ENCODE measurements around the gene NELFE. TPM values are rescaled to one million over a fixed set of nuclear protein-coding genes. Genes with fewer than 3 reads are reported as not detected.
"Not testable (repeated sequence)": the region's sequence is repeated elsewhere in the genome, so short reads cannot be mapped to it uniquely, and the experiment has no call there.

NELFE gene
- total RNA-seq, 1 experiment from 2014 or later = 75.3 TPM

GRCh38 chr6:31978831-31979230, 20.1 kb upstream of the NELFE start:
- no TSS peak for BruUV-seq (replicated peaks)
- TF ChIP-seq CTCF (IDR thresholded peaks at IDR 0.05; ENCODE audit: insufficient read depth in 1 of 2, low read depth in 1 of 2, low read length in 1 of 2, severe bottlenecking in 1 of 2, unreplicated experiment in 1 of 2) = no peak
- no peaks in the 10 kb centered on the region; the same call in 1 of the 2 replicates for H3K36me3 ChIP-seq (ENCODE audit: control insufficient read depth, insufficient read depth, low read length)
- intact Hi-C loops (cut with micrococcal nuclease; ENCODE audit: unreplicated experiment) = no loop called here
- no peak overlapping the region for H3K27ac Mint-ChIP-seq (ENCODE audit: unreplicated experiment)
- H3K9me3 ChIP-seq = no peaks in the 10 kb centered on the region
- H3K4me3 ChIP-seq (ENCODE audit: low read depth, low read length) = no peak overlapping the region
- H3K9me3 Mint-ChIP-seq (ENCODE audit: unreplicated experiment) = no peaks in the 10 kb centered on the region
- ChIA-PET POLR2A (no interaction called here), CTCF (no interaction called here)
- no peaks in the 10 kb centered on the region for H3K27me3 ChIP-seq (replicated peaks; ENCODE audit: control insufficient read depth, insufficient read depth, low read length)
- no peaks in the 10 kb centered on the region for H3K4me1 Mint-ChIP-seq (ENCODE audit: low read depth, unreplicated experiment)
- H3K4me1 ChIP-seq = no peaks in the 10 kb centered on the region
- H3K4me3 Mint-ChIP-seq (ENCODE audit: unreplicated experiment) = no peak overlapping the region
- H3K27me3 Mint-ChIP-seq (ENCODE audit: insufficient read depth, unreplicated experiment) = no peaks in the 10 kb centered on the region
- DNase-seq = no peak
- peaks cover 12% of the 10 kb centered on the region for H3K36me3 Mint-ChIP-seq (ENCODE audit: insufficient read depth, unreplicated experiment)

GRCh38 chr6:31977816-31978431, 19.2 kb upstream of the NELFE start:
- intact Hi-C loops (cut with micrococcal nuclease; ENCODE audit: unreplicated experiment) = no loop called here
- no peak for TF ChIP-seq CTCF (IDR thresholded peaks at IDR 0.05; ENCODE audit: insufficient read depth in 1 of 2, low read depth in 1 of 2, low read length in 1 of 2, severe bottlenecking in 1 of 2, unreplicated experiment in 1 of 2)
- DNase-seq = no peak
- H3K27ac Mint-ChIP-seq (ENCODE audit: unreplicated experiment) = no peak overlapping the region
- H3K4me1 Mint-ChIP-seq (ENCODE audit: low read depth, unreplicated experiment) = peaks cover 9% of the 10 kb centered on the region
- Histone ChIP-seq H3K27me3 (replicated peaks; ENCODE audit: control insufficient read depth, insufficient read depth, low read length) (no peaks in the 10 kb centered on the region), H3K9me3 (no peaks in the 10 kb centered on the region), H3K4me1 (no peaks in the 10 kb centered on the region), H3K36me3 (ENCODE audit: control insufficient read depth, insufficient read depth, low read length) (no peaks in the 10 kb centered on the region; the same call in 1 of the 2 replicates), H3K4me3 (ENCODE audit: low read depth, low read length) (no peak overlapping the region)
- no peak overlapping the region for H3K4me3 Mint-ChIP-seq (ENCODE audit: unreplicated experiment)
- H3K27me3 Mint-ChIP-seq (ENCODE audit: insufficient read depth, unreplicated experiment) = no peaks in the 10 kb centered on the region
- no peaks in the 10 kb centered on the region for H3K9me3 Mint-ChIP-seq (ENCODE audit: unreplicated experiment)
- BruUV-seq (replicated peaks) = no TSS peak
- POLR2A ChIA-PET = no interaction called here
- CTCF ChIA-PET = interaction anchor here (0.7 kb wide), 2 partner anchors 101 to 207 kb away, joined by 3 to 4 read pairs; no protein-coding TSS in a partner anchor
- peaks cover 21% of the 10 kb centered on the region for H3K36me3 Mint-ChIP-seq (ENCODE audit: insufficient read depth, unreplicated experiment)

- not testable (repeated sequence) for BruUV-seq (replicated peaks)
These were observed 17.3 kb upstream of the NELFE start for GRCh38 chr6:31976065-31976464.

More at GRCh38 chr6:31976065-31976464, 17.3 kb upstream of the NELFE start:
- H3K27me3 Mint-ChIP-seq (ENCODE audit: insufficient read depth, unreplicated experiment); H3K4me3 ChIP-seq (ENCODE audit: low read depth, low read length); CTCF ChIA-PET; H3K27ac Mint-ChIP-seq (ENCODE audit: unreplicated experiment); H3K27me3 ChIP-seq (replicated peaks; ENCODE audit: control insufficient read depth, insufficient read depth, low read length); DNase-seq; H3K9me3 ChIP-seq; intact Hi-C loops (cut with micrococcal nuclease; ENCODE audit: unreplicated experiment); H3K9me3 Mint-ChIP-seq (ENCODE audit: unreplicated experiment); H3K4me1 ChIP-seq; H3K36me3 ChIP-seq (ENCODE audit: control insufficient read depth, insufficient read depth, low read length); POLR2A ChIA-PET; H3K4me3 Mint-ChIP-seq (ENCODE audit: unreplicated experiment): not testable (repeated sequence)
- peaks cover 12% of the 10 kb centered on the region for H3K4me1 Mint-ChIP-seq (ENCODE audit: low read depth, unreplicated experiment)
- peaks cover 40% of the 10 kb centered on the region for H3K36me3 Mint-ChIP-seq (ENCODE audit: insufficient read depth, unreplicated experiment)

Measured in Caco-2 (cell line).